G401 (cell line): Measurements from ENCODE around the gene OR6C68. TPM values are rescaled to one million over a fixed set of nuclear protein-coding genes. Genes with fewer than 3 reads are reported as not detected.
"Not testable (repeated sequence)": the region's sequence is repeated elsewhere in the genome, so short reads cannot be mapped to it uniquely, and the experiment has no call there.

Experiments used
- DNase-seq: peaks from one replicate; pipeline ENCODE4 v3.0.0-alpha.2; 2015; ENCODE audit warnings: low spot score
- in situ Hi-C: cut with HindIII; loops from 2 replicates; pipeline ENCODE4 v1.10.0; 2016; ENCODE audit warnings: low sequenced_read_pairs, mixed read lengths
- total RNA-seq: library from RNA; depleted of rRNA; stranded (reverse); fragments of >200 nt; shearing (Covaris generic); gene quantifications from 2 replicates; pipeline ENCODE4 v1.2.3, GENCODE V29; 2014; rRNA removed

Gene OR6C68
- not detected in 2 replicates for total RNA-seq

DNA sequence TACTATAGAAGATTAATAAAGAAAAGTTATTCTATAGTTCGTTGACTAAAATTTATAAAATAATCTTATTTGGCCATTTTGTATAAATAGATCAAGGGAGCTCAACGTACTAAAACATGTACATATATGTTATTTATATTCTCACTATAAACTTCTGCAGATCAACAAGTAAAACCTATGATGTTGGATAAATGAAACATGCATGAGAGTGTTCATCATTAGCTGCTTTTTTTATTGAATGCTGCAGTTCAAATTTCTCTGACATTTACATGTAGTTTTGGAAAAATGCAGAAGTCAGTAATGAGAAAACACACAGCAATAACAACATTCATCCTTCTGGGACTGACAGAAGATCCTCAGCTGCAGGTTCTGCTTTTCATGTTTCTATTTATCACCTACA lies at the start of gene OR6C68:
Gene OR6C68 (plus strand): TSS at position 301 of the 400 bp plus-strand sequence. CDS start 0 bp downstream, at position 301.
- in situ Hi-C loops, result no loop called here
- DNase-seq, result no peak

DNA sequence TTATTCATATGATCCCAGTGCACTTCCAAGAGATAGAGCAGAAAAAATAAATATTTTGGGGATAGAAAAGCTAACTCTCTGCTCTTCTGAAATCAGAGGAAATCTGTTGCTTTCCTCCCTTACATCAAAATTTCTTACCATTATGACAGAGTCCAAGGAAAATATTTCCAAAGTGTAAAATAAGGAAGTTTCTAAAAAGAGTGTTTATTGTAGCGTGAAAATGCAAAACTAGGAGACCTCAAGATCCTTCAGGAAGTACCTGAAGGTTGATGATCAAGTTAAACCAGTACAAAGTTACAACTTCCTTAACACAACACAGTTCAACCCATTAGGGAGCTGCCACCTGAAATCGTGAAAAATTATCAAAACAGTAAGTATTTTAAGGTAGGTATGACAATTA lies 48.4 kb upstream of the OR6C68 start, which contains the start of gene OR6C2:
Gene OR6C2 (plus strand): TSS at position 301 of the 400 bp plus-strand sequence. CDS start 8,138 bp downstream, outside the sequence.
- no peak for DNase-seq
- in situ Hi-C loops, result no loop called here

DNA sequence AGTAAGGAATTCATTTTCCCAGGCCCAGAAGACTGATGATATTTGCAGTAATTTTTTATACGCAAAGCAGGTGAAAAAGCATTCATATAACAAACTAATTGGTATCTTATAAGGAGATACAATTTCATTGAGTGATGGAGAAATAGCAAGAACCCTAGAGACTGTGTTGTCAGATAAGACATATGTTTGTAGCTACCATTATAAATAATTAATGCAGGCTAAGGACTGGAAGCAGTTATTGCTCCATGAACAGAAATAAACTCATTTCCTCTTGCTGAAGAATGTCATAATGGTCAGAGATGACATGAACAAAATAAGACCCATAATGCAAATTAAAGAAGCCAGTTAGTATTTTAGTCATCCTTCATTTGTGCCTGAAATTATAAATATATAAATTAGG lies 46.8 kb upstream of the OR6C68 start:
- DNase-seq, result no peak
- in situ Hi-C loops, result no loop called here

DNA sequence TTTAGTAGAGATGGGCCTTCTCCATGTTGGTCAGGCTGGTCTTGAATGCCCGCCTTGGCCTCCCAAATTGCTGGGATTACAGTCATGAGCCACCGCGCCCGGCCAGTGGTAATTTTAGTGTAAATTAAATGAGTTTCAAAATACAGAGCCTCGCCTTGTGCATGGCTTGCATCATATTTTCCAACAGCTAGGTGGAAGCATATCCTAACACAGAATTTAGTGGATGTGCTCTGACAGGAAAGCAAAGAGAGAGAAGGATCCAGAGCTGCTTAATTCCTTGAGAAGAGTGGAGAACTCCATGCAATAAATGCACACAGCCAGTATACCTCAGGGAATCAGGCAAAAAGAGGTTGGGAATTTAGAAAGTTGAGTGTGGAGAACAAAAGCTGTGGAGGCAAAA lies 45.9 kb upstream of the OR6C68 start:
- no peak for DNase-seq
- in situ Hi-C loops, result no loop called here

DNA sequence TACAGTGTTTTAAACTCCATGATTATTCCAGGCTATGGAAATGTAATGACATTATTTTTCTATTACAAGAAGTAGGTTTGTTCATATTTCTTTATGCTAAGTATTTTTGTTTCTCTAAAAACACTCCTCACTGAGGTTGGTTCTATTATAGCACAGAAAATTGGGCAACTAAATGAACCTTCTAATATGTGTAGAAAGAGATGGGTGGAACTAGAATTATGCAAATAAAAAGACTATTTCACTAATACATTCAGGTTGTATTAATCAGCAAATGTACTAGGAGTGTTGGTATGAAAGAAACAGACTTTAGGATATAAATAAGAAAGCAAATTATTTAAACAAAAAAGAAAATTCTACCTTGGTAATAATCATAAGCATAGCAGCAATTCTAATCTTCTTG lies 43.4 kb upstream of the OR6C68 start:
- DNase-seq, result no peak
- in situ Hi-C loops, result no loop called here

DNA sequence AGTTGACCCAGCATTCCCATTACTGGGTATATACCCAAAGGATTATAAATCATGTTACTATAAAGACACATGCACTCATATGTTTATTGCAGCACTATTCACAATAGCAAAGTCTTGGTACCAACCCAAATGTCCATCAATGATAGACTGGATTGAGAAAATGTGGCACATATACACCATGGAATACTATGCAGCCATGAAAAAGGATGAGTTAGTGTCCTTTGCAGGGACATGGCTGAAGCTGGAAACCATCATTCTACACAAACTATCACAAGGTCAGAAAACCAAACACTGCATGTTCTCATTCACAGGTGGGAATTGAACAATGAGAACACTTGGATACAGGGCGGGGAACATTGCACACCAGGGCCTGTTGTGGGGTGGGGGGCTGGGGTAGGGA lies 27.3 kb upstream of the OR6C68 start:
- in situ Hi-C loops, DNase-seq: not testable (repeated sequence)

DNA sequence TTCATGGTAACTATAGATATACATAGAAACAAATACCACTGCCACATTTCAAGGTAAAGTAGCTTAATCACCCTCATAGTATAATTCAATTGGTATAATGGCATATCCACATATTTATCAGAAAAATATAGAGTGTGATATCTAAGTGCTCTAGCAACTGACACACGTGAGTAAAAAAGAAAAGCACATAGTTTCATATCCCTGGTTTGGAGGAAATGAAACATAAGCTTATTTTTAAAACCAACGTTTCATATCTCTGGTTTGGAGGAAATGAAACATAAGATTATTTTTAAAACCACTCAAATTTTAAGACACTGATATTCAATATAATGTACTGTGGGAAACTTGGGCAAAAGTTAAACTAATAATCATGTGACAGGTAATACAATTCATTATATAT lies 24.3 kb upstream of the OR6C68 start:
- DNase-seq, result no peak
- in situ Hi-C loops, result no loop called here

DNA sequence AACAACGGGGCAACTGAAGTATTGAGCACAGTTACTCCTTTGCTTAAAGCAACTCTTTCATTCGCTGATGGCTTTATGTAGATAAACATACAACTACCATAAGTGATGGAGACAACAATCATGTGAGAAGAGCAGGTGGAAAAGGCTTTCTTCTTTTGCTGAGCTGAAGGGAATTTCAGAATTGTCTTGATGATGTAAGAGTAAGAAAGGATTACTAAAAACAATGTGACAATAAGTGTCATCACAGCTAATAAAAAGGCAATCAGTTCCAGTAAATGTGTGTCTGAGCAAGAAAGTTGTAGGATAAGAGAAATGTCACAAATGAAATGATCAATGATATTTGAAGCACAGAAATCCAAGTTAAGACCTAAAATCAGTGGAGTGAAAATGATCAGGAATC lies 22.9 kb upstream of the OR6C68 start:
- in situ Hi-C loops, result no loop called here
- DNase-seq, result no peak

DNA sequence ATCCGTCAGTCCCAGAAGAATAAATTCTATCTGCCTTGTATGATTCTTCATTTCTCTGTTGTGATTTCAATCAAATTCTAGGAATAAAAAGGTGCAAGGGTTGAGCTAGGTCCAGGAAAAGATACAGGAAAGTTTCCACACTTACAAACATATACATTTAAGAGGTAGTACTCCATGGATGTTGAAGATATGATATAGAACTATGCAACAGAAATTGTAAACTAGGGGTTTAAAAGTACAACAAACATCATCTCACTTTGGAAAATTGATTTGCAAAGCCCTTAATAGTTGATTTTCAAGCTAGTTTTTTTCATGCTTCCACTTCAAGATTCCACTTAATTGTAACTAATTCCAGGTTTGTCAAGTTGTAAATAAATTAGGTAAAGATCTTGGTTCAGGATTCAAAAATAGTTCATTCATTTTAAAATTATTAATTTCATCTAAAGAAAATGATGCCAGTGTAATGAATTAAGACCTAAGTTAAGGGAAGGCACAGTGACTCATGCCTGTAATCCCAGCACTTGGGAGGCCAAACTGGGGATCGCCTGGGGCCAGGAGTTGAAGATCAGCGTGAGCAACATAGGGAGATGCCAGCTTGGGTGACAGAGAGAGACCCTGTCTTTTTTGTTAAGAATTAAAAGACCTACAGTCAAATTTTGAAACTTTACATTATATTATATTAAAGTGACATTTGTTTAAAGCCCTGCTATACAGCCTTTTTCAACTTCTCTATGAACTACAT lies 21.9 kb upstream of the OR6C68 start, which contains the start of gene OR6C70:
Gene OR6C70 (minus strand): TSS at position 51 of the 742 bp plus-strand sequence. CDS start 0 bp downstream, at position 51.
- in situ Hi-C loops, result no loop called here
- no peak for DNase-seq

DNA sequence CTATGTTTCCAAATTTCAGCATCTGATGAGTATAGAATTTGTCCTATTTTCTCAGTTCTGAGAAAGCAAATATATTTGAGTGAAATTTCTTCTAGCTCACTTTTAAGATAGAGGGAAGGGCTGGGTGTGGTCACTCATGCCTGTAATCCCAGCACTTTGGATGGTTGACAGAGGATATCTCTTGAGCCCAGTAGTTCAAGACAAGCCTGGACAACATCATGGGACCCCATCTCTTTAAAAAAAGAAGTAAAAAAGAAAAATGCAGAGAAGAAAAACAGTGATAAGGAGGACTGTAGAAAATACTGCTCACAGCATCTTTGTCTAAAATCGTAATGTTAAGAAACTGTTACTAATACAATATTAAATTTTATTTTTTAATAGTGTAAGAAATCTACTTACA lies 19.9 kb upstream of the OR6C68 start:
- no peak for DNase-seq
- in situ Hi-C loops, result no loop called here

DNA sequence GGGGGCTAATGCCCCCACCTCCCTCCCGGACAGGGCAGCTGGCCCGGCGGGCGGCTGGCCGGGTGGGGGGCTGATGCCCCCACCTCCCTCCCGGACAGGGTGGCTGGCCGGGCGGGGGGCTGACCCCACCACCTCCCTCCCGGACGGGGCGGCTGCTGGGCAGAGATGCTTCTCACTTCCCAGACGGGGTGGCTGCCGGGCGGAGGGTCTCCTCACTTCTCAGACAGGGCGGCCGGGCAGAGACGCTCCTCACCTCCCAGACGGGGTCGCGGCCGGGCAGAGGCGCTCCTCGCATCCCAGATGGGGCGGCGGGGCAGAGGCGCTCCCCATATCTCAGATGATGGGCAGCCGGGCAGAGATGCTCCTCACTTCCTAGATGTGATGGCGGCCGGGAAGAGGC lies 13.0 kb upstream of the OR6C68 start:
- in situ Hi-C loops, result not testable (repeated sequence)

DNA sequence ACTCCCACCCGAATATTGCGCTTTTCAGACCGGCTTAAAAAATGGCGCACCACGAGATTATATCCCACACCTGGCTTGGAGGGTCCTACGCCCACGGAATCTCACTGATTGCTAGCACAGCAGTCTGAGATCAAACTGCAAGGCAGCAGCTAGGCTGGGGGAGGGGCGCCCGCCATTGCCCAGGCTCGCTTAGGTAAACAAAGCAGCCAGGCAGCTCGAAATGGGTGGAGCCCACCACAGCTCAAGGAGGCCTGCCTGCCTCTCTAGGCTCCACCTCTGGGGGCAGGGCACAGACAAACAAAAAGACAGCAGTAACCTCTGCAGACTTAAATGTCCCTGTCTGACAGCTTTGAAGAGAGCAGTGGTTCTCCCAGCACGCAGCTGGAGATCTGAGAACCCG lies 7.9 kb upstream of the OR6C68 start:
- DNase-seq, in situ Hi-C loops: not testable (repeated sequence)

More for the DNA sequence above, 13.0 kb upstream of the OR6C68 start:
- DNase-seq, result not testable (repeated sequence)

DNA sequence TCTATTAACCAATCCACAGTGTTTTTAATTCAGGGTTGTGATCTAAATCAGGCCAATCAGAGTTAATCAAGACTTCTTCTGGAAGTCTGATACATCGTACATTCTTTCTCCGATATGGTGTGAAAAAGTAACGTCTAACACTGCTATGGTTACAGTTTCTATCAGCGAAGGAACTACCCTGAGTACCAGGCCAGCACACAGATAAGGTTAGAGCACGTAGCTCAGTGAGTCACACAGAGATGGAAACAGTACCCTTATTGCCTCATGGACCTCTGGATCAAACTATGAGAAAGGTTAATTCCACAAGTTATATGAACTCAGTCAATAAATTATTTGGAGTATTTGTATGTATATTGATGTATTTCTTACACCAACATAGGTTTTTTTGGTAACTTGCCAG lies 3.3 kb downstream of the OR6C68 start:
- in situ Hi-C loops, result no loop called here
- DNase-seq, result no peak

DNA sequence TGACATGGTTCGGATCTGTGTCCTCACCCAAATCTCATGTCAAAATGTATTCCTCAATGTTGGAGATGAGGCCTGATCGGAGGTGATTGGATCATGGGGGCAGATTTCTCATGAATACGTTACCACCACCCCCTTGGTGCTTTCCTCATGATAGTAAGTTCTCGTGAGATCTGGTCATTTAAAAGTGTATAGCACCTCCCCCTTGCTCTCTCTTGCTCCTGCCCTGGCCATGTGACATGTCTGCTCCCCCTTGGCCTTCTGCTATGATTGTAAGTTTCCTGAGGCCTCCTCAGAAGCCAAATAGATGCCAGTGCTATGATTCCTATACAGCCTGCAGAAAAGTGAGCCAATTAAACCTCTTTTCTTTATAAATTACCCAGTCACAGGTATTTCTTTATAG lies 7.1 kb downstream of the OR6C68 start:
- in situ Hi-C loops, result no loop called here
- no peak for DNase-seq

DNA sequence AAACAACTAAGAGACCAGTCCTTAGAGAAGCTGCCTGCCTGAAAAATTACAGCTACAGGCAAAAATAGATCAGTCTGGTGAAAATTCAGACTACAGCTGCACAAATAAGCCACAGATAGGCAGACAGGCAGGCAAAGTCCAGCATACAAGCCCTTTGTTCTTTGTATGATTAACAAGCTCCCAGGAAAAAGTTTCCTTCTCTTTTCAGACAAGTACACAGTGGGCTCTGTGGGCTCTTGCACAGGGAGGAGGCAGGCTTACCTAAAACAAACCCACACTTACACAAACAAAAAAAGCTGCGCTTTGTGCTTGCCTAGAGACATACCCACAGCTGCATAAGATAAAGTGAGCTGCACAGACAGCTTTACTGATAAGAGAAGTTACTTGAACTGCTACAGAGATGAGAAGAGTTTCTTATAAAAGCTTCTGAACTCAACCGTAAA lies 7.7 kb downstream of the OR6C68 start:
- in situ Hi-C loops, result no loop called here
- DNase-seq, result no peak

DNA sequence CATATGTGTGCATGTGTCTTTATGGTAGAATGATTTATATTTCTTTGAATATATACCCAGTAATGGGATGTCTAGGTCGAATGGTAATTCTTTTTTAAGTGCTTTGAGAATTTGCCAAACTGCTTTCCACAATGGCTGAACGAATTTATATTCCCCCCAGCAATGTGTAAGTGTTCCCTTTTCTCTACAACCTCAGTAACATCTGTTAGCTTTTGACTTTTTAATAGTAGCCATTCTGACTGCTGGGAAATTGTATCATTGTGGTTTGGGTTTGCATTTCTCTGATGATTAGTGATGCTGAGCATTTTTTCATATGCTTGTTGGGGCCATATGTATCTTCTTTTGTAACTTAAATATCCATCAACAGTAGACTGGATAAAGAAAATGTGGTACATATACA lies 9.4 kb downstream of the OR6C68 start:
- in situ Hi-C loops, result no loop called here
- DNase-seq, result no peak

DNA sequence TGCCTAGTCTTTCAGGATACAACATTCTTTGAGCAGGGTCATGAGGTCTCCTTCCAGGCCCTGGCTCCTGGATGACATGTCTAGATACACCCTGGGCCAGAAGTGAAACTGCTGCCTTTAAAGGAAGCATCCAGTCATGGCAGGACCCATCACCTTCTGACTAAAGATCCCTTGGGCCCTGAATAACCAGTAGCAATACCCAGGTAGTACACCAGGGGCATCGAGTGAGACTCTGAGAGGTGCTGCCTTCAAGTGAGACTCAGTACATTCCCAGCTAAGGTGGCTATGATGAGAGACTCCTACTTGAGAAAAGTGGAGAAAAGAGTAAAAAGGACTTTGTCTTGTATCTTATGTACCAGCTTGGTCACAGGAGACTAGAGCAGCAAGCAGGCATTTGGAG lies 23.5 kb downstream of the OR6C68 start:
- in situ Hi-C loops, result no loop called here
- DNase-seq, result no peak

DNA sequence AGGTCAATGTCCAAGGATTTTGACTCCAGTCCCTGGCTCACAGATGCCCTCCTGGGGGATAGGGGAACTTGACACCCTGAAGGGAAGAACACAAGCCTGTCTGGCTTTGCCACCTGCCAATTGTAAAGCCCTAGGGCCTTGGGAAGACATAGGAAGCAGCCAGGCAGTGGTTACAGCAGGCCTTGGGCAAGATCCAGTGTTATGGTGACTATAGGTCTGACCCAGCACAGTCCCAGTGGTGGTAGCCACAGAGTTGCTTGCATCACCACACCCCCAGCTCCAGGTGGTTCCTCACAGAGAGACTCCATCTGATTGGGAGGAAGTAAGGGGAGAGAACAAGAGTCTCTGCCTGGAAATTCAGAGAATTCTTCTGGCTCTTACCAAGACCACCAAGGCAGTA lies 24.2 kb downstream of the OR6C68 start:
- in situ Hi-C loops, result no loop called here
- no peak for DNase-seq
